Fibroblast of skin of right quadriceps (primary cell): Measurements from ENCODE around the gene PTPRN2.
"Not testable (repeated sequence)": the region's sequence is repeated elsewhere in the genome, so short reads cannot be mapped to it uniquely, and the experiment has no call there.

Experiments used
- DNase-seq: peaks from one replicate; pipeline ENCODE4 v3.0.0-alpha.2; 2013

The PTPRN2 gene

DNA sequence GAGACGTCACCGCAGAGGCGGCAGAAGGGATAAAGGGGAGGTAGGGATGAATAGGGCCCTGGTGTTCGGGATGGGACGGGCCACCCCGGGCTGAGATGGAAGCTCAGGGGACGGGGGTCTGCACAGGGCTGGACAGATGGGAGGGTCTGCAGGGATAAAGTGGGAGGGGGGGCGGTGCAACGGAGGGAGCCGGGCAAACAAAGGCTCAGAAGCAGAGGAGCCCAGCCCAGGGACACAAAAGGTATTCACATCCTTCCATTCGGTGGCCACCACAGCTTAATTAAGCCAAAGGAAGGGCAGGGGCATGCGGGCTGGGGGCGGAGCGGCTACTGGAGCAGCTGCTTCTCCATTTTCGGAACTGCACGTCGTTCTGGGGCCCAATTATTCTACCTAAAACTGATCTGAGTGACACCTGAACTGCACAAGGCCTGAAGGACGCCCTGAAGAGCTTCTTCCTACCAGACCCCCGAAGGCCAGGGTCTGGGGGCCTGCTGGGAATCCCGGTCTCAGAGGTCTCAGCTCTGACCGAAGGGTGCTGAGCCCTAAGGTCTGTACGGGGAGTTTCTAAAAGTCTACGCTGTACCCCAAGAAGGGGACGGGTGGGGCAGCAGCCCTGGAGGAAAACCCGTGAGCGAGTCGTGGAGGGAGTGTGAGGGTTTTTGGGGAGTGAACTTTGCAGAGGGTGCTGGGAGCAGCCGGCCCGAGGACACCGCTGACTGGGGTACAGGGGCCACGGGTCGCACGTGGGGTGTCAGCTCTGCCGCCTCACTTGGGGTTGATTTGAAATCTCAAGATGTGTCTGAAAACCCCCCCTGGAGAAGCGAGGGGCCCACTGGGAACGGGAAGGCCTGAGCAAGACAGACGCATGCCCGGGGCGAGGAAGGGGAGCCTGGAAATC, 916.0 kb downstream of the PTPRN2 start:
- no peak for DNase-seq

DNA sequence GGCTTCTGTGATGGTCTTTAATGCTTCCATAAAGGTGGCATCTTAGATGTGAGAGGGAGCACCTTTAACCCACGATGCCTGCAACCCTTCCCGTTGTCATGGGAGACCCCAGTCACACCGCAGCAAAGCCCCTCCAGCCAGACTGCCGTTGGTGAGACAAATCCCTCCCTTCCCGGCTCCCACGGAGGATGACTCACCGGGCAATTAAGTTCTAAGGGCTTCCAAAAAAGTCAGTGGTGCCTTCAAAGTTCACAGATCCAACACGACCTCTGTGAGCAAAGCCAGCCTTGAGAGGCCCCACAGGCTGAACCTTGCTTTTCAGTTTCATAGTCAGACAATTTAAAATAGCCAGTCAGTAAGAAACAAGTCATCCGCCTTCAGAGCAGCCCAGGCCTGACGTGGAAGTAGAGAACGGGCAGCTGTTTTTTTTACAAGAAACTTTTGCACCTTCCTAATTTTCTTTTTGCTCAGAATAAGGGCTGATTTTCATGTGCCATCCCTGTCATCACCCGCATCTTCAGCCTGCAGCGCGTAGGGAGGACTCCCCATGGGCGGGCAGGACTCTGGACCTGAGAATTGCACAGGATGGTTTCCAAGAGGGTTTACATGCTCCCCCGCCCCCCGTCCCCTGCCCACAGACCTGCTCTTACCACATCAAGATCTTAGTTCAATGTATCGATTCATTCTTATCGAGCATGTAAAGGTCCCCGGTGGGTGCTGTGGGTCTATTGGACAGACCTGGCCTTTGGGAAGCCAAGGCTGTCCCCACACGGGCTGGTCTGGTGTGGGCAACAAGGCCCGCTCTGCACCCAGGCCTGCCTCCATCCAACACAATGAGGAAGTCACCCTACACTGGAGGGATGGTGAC, 916.9 kb downstream of the PTPRN2 start:
- DNase-seq = no peak

DNA sequence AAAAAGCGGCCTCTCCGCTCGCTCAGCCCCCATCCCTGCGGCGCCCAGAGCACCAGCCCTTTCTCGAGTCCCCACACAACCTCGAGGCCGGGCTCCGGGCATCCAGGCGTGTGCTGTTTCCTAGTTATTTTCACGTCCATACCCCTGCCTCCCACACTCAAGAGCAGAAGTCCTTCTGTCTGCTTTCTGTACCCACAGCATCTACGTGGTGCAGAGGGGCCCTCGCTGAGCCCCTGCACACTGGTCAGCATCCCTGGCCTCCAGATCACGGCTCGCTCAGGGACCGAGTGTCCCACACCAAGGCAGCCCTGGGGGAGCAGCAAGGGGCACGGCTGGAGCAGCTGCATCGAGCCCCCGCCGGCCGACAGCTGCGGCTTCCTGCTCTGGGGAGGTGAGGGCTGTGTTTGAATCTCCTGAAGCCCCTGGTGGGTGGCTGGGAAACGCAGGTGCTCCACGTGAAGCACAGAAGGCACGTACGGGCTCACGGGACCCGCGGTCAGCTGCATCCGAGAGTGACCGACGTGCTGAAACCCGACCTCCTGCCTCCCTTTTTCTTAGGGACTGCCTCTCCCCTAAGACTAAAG, 917.8 kb downstream of the PTPRN2 start:
- no peak for DNase-seq

DNA sequence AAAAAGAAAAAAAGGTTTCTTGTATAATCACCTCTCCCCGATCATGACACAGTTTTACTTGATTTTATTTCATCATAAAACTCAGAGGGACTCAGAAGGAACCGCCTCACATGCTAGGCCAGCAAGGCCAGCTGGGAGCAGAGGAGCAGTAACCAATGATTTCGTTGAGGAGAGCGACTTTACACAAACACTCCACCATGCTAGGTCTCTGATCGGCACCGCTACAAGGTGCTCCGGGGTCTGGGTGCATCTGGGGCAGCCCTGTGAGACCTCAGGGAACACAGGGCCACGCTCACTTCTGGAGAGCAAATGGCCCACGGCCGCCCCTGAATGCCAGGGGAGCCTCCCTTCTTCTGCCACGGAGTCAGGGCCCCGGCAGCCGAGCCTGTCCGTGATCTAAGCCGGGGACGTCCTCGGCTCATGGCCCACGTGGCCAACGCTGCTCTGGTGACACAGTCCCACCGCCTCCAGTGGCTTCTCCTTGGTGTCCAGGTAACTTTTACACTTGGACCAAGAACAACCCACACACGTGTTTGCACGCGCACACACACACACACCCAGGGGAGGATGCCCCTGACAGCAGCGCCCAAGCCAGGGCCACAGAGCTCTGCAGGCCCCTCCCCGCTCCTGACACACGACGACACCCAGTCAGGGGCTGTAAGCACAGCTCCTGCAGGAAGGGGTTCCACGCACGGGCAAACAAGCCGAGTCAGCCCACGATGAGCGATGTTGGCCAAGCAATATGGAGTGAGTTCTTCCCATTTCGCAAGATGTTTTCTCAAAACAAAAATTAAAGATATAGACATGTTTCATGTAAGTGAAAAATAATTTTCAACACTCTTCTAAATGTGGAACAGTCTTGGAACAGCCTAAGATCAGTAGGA, 918.5 kb downstream of the PTPRN2 start:
- no peak for DNase-seq

DNA sequence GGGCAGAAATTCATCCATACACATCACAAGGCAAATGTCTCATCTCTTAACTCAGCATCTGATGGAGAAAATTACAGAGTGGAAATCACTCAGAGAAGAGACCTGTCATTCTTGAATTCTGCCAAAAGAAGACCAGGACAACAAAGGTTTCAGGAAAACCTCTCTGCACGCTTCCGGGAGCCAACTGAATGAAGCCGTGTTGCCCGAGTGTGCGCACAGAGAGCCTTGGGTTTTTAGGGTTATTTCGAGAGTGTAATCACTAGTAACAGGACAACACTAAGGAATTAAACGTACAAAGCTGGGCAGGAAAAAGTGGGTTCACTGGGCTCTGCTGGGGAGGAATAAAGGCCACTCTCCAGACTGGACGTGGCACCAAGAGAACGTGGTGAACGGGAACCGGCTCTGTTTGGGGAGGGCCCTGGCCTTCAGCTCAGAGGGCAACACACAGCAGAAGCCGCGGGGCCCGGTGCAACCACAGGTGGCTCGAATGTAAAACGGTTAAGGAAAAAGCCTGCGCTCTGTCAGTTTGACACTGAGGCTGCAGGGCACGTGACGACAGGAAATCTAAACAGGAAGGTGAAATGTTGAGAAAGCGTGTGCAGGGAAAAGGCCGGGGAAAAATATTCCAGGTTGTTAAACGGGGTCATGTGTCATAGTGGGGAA, 919.3 kb downstream of the PTPRN2 start:
- DNase-seq = no peak

DNA sequence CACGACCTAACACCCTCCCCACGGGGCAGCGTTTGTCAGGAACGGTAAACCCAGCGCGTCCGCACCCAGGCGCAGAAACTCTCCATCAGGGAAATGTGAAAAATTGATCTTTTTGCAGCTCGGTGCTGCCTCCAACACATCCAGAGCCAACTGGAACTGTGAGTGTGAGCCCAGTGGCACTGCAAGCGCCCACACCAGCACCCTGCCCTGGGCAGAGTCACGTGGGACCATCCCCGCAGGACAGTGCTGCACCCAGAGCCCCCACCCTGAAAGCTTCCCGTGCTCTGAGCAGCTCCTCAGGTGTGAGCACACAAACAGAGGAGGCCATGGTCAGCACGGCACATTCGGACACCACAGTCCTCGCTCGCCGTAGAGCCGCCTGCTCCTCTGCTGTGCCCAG, 919.9 kb downstream of the PTPRN2 start:
- DNase-seq = no peak

DNA sequence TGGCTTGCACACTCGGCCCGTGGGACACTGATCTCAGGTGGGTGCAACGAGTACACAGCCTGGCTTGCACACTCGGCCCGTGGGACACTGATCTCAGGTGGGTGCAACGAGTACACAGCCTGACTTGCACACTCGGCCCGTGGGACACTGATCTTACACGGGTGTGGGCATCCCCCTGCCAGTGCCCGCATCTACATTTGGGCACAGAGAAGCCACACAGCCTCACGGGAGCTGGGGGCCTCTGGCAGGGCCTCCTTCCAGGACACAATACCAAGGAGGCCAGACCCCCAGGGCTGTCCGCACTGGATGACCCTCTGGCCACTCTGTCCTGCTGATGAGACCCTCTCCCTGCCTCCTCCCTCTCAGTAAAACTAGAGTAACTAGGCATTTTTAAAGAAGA, 920.4 kb downstream of the PTPRN2 start:
- DNase-seq = no peak

DNA sequence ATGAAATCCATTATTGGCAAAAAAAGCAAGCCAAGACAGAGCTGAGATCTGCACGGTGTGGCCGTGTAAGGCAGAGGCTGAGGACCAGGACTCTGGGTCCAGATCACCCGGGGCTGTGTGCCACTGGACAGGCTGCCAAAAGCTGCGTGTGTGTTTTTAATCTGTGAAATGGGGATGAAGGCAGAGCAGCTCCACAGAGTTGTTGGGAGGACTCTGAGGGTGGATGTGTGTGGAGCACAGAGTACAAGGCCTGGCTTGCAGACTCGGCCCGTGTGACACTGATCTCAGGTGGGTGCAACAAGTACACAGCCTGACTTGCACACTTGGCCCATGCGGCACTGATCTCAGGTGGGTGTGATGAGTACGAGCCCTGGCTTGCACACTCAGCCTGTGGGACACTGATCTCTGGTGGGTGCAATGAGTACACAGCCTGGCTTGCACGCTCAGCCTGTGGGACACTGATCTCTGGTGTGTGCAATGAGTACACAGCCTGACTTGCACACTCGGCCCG, 921.0 kb downstream of the PTPRN2 start:
- no peak for DNase-seq

DNA sequence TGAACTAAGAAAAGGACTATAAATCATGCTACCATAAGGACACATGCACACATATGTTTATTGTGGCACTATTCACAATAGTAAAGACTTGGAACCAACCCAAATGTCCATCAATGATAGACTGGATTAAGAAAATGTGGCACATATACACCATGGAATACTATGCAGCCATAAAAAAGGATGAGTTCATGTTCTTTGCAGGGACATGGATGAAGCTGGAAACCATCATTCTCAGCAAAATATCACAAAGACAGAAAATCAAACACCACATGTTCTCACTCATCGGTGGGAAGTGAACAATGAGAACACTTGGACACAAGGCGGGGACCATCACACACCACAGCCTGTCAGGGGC, 922.0 kb downstream of the PTPRN2 start:
- not testable (repeated sequence) for DNase-seq

DNA sequence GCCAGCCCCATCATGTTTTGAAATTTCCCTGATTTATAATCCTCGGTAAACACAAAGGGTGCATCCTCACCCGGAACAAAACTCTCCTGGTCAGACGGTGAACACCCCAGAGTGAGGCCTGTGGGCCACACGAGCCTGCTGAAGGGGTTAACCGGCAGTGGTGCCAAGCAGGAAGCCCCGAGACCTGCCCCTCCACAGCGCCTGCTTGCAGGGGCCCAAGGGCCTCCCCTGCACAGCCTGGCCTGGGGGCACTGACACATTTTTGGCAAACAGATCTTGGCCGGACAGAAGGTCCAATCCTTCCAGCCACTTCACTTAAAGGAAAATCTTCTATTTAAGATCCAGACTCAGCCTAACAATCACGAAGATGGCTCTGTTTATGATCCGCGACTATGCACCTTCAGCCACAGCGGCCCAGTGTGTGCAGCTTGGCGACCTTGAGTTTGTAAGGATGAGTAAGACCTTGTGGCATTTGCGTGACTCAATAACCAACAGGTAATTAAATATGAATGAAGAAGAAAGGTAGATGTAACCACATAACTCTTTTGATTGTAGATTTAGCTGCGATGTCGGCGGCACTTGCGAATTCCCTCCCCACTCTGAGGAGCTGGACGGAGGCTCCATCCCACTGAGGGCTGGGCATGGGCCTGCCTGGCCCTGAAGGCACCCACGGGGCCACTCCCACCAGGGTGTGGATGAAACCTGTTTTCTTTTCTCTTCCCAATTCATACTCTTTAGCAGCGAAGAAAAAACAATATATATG, 922.6 kb downstream of the PTPRN2 start:
- no peak for DNase-seq

DNA sequence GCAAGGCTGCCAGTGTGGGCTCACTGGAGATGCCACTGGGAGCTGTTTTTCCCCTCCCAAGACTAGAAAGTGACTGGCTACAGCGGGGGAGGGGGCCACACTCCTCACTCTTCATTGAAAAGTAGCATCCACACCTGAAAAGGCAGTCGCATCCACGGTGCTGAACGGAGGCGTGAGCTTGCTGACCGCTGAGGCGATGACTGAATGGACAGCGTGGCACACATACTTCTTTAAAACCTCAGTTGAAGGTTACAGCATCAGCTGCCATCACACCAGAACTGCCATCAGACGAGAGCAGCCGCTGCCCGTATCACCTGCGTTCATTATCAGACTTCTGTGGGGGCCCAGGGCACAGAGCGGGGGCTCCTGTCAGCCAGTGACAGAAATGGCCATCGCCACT, 923.6 kb downstream of the PTPRN2 start:
- DNase-seq = no peak

DNA sequence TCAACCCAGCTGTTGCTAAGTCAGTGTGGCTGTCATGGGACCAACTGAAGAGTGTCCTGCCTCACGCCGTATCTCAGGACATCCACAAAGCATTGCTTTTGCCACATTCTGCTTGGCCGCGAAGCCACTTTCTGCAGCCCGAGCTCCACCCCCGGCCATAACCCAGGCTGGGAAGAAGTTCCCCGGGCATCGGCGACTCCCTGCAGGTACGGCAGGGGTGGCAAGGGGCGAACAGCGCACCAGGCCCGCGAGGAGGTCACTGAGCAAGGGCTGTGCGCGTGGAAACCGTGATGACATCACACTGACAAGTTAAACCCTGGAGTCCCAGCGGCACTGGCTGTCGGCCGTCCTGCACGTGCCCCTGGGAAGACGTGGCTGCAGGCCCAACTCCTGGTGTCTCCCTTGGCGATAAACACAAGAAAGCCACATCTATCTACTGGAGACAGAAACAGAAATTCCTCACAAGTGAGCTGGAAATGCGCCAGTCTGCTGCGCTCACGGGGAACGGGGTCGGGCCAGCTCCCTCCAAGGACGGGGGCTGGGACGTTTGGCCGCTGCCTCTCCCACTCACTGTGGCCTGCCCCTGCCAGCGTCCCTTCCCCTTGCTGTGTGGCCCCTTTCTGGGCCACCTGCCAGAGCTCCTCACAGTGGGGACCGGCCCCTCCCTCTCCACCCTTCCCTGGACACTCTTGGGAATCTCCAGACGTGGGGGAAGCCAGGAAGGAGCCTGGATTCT, 924.5 kb downstream of the PTPRN2 start:
- no peak for DNase-seq

DNA sequence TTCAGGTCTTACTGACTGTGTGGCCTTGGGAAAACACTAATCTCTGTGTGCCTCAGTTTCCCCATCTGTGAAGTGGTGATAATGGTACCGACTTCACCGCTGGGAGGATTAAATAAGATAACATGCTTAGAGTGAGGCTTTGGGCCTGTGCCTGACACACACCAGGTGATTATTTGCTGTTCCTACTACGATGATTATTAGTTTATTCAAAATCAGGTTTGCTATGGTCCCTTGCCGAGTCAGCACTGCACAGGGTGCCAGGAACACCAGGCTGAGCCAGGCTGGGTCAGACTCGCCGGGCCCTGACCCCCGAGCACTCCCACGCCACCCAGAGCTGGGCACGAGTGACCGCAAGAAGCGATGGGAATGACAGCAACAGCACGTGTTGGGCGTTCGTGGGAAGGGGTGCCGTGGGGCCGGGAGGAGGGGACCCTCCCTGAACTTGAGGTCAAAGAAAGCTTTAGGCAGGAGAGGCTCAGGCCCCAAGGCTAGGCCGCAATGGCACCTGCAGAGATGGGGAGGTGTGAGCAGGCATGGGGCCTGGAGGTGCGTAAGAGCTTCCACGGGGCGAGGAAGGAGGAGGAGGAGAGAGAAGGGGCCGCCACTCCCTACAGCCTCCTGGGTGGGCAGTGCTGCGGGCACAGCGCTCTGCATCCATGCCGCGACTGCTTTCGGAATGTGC, 925.4 kb downstream of the PTPRN2 start:
- no peak for DNase-seq

DNA sequence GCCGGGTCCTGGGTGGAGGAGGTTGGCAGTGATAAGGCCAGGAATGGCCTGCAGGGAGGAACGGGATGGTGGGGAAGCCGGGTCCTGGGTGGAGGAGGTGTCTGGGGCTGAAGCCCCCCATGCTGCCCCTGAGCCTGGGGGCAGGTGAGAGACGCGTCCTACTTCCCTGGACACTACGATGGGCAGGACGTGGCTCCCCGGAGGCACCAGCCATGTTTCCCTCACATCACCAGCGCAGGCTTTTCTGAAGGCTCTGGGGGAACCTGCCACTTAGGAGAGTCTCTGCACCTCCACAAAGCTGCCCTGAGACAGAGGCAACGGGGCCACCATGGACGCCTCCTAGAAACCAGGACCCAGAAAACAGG, 926.0 kb downstream of the PTPRN2 start:
- DNase-seq = no peak

DNA sequence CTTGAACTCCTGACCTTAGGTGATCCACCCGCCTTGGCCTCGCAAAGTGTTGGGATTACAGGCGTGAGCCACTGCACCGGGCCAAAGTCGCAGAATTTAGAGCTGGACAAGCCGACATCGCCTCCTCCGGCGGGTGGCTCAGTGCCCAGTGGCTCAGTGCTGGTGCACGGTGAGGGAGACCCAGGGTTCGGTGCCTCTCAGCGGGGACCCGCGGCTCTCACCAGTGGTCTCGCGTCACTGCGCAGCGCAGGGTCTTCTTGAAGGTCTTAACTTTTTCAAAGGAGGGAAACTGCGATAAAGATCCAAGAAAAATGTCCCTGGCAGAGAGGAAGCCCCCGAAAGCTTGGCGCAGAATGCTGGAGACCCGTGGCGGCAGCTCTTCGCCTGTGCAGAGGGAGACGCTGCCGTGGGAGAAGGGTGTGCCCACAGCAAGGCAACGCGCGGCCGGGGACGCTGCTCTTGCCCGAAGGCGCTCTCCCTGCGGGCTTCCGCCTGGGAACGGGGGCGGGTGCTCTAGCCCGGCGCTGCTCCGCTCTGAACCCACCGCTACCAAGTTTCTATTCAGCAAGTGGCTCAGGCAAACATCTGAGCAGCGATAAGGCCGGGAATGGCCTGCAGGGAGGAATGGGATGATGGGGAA, 926.5 kb downstream of the PTPRN2 start:
- DNase-seq = no peak

DNA sequence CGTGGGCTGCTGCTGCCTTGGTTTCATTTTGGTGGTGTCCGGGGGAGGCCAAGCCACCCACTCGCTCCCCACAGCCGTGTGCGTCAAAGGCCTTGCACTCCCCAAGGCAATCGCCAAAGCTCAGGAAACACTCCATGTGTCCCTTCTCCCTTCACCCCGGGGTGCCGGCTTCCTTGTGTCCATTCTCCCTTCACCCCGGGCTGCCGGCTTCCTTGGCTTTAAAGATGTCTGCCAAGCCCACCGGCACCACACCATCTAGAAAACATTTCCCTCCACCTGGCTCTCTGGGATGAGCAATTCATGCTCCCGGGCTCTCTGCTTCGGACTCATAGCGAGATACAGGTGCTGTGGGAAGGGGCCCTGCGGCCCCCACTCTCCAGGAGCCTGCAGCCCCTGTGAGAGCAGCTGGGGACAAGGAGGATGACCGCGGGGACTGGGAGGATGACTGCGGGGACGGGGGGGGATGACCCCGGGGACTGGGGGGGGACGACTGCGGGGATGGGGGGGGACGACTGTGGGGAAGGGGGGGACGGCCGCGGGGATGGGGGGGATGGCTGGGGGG, 928.7 kb downstream of the PTPRN2 start:
- no peak for DNase-seq

DNA sequence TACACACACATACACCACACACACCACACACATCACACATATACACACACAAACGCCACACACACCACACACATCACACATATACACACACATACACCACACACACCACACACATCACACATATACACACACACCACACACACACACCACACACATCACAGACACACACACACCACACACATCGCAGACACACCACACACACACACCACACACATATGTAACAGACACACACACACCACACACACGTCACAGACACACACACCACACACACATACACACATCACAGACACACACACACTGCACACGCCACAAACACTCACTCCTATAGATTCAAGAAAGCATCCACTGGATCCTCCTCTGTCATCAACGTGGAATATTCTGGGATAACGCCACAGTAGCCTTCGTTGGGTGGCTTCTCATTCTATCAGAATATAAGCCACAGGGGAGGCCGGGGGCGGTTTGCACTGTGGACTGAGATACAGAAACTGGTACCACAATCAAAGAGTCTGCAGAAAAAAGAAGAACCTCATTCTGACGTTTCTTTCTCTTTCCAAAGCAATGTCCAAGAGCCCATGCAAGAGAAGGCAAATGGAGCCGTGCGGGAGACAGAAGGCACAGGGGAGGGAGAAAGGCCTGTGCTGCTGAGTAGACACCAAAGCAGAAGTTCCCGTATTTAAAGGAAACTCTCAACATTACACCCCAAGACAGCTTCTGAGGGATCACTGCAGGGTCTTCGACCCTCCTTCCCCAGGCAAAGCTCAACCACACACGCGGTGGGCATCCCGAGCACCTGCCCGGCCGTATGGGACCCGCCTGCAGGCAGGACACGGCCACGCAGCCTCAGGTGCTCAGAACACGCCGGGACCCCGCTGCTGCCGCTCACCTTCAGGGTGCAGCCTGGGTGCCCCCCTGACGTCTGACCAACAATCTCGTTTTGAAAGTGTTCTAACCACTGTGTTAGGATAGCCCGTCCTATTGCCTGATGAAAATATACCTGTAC, 929.6 kb downstream of the PTPRN2 start:
- no peak for DNase-seq
